ENCODE results near the gene SPTLC1. TPM values are rescaled to one million over a fixed set of nuclear protein-coding genes. Genes with fewer than 3 reads are reported as not detected.
"Not testable (repeated sequence)": the region's sequence is repeated elsewhere in the genome, so short reads cannot be mapped to it uniquely, and the experiment has no call there.

SPTLC1 gene
- total RNA-seq, 1 experiment from 2014 or later, result 61.2 TPM

GRCh38 chr9:92003308-92004044, 111.7 kb downstream of the SPTLC1 start:
- in situ Hi-C loops (cut with HindIII; ENCODE audit: low sequenced_read_pairs), result no loop called here

GRCh38 chr9:92001948-92002347, 113.3 kb downstream of the SPTLC1 start:
- DNase-seq (ENCODE audit: low spot score); in situ Hi-C loops (cut with HindIII; ENCODE audit: low sequenced_read_pairs): not testable (repeated sequence)

More at GRCh38 chr9:92003308-92004044, 111.7 kb downstream of the SPTLC1 start:
- no peak for DNase-seq (ENCODE audit: low spot score)

GRCh38 chr9:92001244-92001643, 114.0 kb downstream of the SPTLC1 start:
- no peak for DNase-seq (ENCODE audit: low spot score)

GRCh38 chr9:91995000-91995655, 120.1 kb downstream of the SPTLC1 start:
- in situ Hi-C loops (cut with HindIII; ENCODE audit: low sequenced_read_pairs), result no loop called here
- no peak for DNase-seq (ENCODE audit: low spot score)

More at GRCh38 chr9:92001244-92001643, 114.0 kb downstream of the SPTLC1 start:
- in situ Hi-C loops (cut with HindIII; ENCODE audit: low sequenced_read_pairs), result no loop called here

GRCh38 chr9:91994422-91994821, 120.8 kb downstream of the SPTLC1 start:
- DNase-seq (ENCODE audit: low spot score), result no peak
- in situ Hi-C loops (cut with HindIII; ENCODE audit: low sequenced_read_pairs), result no loop called here

DNA sequence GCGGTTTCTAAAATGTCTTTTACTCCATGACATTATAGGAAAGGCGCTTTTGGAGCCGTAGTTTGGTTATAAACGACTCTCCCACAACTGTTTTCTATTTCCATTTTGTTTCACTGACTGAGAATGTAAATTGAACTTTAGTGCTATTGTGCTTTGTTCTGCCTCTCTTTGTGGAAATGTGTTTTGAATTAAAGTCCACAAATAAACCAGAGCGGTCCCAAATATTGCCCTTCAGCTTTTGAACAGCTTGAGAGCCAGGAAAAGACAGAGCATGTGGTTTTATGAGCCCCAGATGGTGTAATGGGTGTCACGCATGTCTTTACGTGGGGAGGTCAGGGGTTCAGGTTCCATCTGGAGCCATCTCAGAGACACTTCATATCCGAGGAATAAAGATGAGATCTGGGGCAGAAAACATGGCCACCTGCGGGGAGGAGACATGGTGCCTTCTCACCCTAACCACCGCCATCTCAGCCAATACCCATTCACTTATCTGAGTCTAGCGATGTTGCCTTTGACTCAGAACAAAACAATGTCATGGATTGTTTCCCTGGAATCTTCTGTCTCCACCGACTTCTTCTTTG, 122.7 kb downstream of the SPTLC1 start:
- no peak for DNase-seq (ENCODE audit: low spot score)
- in situ Hi-C loops (cut with HindIII; ENCODE audit: low sequenced_read_pairs), result no loop called here

DNA sequence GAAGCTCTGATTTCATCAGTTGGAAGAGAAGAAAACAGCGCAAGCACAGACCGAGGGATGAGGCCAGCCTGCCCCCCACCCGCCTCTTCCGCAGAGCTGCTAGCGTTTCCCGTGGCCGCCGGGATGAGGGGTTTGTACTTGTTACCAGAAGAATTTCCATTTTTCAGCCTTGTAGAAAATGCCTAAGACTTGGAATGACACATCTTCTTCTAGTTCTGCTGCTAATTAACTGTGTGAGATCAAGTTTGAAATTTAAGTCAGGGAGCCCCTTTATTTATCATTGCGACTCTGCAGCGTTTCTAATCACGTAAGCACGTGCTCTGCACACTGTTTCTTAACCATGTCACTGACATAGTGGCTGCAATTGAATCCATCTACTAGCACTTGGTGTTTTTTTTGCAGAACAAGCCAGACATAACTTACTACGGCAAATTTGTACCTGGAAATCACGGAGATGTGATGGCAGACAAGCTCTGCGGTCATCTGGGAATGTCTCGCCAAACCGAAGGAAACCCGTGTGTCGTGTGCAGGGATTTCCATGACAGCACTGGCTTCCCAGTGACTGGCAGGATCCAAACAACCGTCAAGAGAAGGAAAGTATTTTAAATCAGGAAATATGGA, 123.4 kb downstream of the SPTLC1 start:
- no peak for DNase-seq (ENCODE audit: low spot score)
- in situ Hi-C loops (cut with HindIII; ENCODE audit: low sequenced_read_pairs), result no loop called here

GRCh38 chr9:91986248-91986647, 129.0 kb downstream of the SPTLC1 start:
- DNase-seq (ENCODE audit: low spot score), result no peak
- in situ Hi-C loops (cut with HindIII; ENCODE audit: low sequenced_read_pairs), result no loop called here

DNA sequence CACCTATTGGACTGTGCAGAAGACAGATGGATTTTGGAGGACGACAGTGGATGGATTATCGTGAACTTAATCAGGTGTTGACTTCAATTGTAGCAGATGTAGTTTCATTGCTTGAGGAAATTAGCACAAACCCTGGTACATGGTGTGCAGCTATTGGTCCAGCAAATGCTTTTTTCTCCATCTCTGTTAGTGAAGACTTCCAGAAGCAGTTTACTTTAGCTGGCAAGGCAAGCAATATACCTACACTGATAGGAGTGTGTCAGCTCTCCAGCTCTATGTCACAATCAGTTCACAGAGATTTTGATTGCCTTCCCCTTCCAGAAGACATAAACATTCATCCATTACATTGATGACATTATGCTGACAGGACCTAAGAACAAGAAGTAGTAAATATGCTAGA, 129.5 kb downstream of the SPTLC1 start:
- in situ Hi-C loops (cut with HindIII; ENCODE audit: low sequenced_read_pairs), result no loop called here

More for the DNA sequence above, 129.5 kb downstream of the SPTLC1 start:
- DNase-seq (ENCODE audit: low spot score), result no peak

Other genes with a start within 250 kb of the SPTLC1 start
- 1.4 and 3.2 TPM in 2 replicates for gene ROR2, start 165.2 kb downstream of the SPTLC1 start, total RNA-seq (2014; rRNA removed; shearing (Covaris generic))
- gene IARS1, start 178.3 kb upstream of the SPTLC1 start, total RNA-seq (2014; rRNA removed; shearing (Covaris generic)), result 188 and 246 TPM in 2 replicates
- 11.4 and 30.3 TPM in 2 replicates for gene NOL8, start 209.9 kb upstream of the SPTLC1 start, total RNA-seq (2014; rRNA removed; shearing (Covaris generic))
- 2.2 and 19.6 TPM in 2 replicates for gene CENPP, start 210.5 kb upstream of the SPTLC1 start, total RNA-seq (2014; rRNA removed; shearing (Covaris generic))

Data from G401 (cell line).